GM18508 (cell line): ENCODE measurements around the gene HMGA1.
A peak's percentile ranks its signal among the peaks of the same experiment; 100 is the strongest.

ENCODE experiments used
- ATAC-seq: cut with Tn5 transposase; IDR thresholded peaks from one replicate; pipeline ENCODE4 v1.9.1; 2021; ENCODE audit warnings: moderate number of reproducible peaks; ENCODE audit not compliant: insufficient read depth, unreplicated experiment

HMGA1 gene

DNA sequence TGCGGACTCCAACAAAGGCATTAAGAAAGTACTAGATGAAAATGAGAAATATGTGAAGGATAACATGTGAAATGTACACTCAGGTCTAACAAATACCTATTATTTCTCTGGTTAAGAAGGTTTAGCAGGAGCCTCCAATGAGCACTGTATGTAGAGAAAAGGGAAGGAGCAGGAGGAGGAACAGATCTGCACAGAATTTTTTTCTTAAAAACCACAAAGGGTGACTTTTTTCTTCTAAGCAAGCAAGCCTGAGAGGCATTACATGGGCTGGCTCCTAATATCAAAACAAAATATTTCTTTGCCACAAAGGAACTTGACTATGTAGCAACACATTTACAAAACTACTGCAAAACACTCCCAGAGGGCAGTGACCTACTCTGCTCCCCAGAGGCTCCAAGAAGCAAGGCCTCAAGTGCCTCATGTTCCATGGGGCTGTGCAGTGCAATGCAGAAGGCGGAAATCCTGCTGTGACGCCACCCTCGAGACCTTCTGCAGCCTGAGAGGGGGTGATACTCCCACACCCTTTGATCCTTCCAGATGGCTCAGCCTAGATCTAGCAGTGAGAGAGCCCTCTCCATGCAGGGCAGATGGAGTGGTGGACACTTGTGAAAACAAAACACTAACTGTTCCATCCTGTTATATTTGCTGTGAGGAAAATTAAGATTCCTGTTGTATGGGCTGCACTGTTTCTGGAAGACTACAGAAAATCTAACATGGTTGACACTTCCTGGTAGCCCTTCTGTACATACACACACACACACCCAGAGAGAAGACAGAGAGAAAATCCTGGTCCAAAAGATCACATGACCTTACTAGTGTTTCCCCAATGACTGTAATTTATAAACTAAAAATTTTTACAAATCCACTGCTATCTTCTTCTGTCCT, 48.1 kb downstream of the HMGA1 start:
- ATAC-seq, result no peak

DNA sequence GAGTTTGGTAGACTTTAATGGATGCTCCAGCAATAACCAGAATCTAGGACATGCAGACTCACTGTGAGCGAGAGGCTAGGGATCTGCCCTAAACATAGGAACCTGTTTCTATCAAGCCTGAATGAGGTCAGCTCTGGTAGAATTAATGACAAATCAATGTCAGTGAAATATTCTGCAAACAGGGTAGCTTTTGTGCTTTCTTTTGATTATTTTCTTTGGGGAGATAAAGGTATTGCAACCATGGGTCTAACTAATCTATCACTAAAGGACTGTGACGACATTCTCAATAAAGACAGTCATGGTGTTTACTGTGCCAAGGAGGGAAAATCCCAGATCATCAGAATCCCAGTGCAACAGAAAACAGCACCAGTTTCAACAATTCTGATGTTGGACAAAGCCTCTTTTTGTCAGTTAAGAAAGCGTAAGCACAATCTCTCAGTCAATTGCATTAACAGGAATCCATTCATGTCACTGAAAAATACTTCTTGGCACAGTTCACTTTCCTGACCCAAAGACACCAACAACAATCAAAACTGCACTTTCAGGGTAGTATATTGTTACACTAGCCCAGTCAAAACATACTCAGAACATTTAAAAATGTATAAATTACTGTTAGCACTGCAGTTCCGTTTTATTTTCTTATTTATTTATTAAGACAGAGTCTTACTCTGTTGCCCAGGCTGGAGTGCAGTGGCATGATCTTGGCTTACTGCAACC, 48.9 kb downstream of the HMGA1 start:
- no peak for ATAC-seq

DNA sequence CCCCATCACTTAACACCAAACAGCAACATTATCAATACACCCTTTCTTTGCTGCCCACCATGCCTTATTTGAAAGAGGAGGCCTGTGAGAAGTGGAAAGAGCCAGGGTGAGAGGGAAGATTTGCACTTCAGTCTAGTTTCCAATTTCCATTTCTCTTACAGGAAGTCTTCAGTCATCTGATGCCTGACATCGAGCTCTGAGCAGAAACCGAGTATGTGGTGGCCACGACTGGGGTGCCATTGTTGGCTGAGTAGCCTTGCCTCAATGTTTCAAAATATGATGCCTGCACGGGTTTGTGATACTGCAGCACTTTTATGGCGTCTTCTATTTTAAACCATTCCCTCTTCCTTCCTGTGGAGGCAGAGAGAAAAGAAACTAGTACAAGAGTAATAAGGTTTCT, 51.9 kb downstream of the HMGA1 start:
- ATAC-seq, result no peak

DNA sequence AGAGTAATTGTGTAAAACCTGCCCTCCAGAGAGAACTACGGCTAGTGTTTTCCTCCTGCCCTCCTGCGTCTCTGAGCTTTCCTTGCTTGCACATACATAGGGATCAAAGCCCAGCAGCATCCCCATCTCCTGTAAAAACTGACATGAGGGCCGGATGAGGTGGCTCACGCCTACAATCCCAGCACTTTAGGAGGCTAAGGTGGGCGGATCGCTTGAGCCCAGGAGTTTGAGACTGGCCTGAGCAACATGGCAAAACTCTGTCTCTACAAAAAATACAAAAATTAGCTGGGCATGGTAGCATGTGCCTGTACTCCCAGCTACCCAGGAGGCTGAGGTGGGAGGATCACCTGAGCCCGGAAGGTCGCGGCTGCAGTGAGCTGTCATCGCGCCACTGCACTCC, 52.5 kb downstream of the HMGA1 start:
- no peak for ATAC-seq

DNA sequence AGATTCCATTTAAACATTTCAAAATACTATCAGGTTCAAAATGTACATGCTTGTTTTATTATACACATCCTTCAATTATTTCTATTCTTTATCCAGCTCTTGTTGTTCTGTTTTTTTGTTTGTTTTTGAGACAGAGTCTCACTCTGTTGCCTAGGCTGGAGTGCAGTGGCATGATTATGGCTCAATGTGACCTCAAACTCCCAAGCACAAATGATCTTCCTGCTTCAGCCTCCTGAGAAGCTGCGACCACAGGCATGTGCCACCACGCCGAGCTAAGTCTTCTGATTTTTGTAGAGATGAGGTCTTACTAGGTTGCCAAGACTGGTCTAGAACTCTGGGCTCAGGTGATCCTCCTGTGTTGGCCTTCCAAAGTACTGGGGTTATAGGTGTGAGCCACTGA, 56.3 kb downstream of the HMGA1 start:
- ATAC-seq, result no peak

DNA sequence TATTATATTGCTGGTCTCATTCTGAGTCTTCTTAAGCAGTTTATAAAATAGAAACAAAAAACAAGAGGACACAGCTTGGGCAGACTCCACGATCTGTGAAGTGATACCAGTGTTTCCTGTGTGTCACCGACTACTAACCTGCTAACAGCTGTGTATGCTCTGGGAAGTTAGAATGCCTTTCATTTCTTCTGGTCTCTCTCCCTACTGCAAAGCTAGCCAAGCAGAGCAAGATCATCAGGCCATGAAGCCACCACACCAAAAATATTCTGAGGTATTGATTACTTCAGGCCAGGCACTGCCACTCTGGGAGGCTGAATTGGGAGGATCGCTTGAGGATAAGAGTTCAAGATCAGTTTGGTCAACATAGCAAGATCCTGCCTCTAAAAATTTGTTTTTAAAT, 59.0 kb downstream of the HMGA1 start:
- peak; percentile 75 for ATAC-seq
